Astrocyte of the cerebellum (primary cell): ENCODE measurements around the gene RCOR1.

Experiments used
- DNase-seq: peaks from one replicate; pipeline ENCODE4 v3.0.0-alpha.2; 2011; ENCODE audit warnings: low read depth
- H3K4me3 ChIP-seq: 2 replicates; pipeline ENCODE4 v1.5.1; 2011; ENCODE audit warnings: mild to moderate bottlenecking, low read depth, low read length, moderate library complexity
- CTCF ChIP-seq: IDR thresholded peaks from 2 replicates; pipeline ENCODE4 v1.5.1; 2012; ENCODE audit warnings: low read length, low read depth, moderate library complexity, mild to moderate bottlenecking; ENCODE audit errors: missing control alignments
- in situ Hi-C: cut with HindIII; loops from 2 replicates; pipeline ENCODE4 v1.10.0; 2017; ENCODE audit warnings: low sequenced_read_pairs

Gene RCOR1

DNA sequence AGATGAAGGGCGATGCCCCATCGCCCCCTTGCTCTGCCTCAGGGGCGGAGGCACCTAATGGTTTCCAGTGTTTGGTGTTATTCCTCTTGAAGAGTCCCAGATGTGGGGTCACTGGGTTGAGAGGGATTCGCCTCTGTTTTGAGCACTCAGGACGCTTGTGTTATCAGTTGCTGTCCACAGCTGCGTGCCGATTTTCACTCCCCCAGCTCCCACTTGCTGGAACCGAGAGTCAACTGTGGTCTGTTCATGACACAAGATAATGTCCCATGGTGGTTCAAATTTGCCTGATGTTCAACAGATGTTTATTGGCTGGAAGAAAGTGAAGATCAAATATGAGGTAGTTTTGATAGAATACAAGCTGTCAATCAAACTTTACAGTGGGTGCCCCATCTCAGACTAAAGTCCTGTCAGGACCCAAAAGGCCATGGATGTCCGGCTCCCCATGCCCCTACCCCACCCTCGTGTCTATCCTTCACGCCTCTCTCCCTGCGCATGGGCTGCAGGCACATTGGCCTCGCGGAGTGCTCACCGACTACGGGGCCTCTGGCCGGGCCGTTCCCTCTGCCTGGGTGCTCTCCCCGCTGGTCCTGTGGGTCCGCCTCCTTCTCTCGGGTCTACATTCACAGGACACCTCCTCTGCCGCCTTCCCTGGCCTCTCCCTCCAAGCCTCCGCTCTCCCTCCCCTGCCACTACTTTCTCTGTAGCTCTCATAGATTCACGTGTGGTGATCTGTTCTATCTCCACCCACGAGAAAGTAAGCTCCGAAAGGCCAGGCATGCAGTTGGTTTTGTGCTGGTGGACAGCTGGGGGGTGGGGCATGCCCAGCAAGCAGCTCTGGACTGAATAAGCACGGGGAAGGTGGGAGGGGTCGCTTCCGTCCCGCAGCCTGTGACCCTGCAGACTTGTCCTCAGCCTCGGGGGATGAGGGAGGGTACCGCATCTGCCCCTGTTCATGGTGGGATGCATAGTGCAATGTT lies 178.0 kb downstream of the RCOR1 start:
- no peak for DNase-seq
- in situ Hi-C loops: no loop called here
- no peak overlapping the region for H3K4me3 ChIP-seq
- no peak for TF ChIP-seq CTCF

- no peak for DNase-seq
- H3K4me3 ChIP-seq: no peak overlapping the region
- TF ChIP-seq CTCF: no peak
- in situ Hi-C loops: no loop called here
Observed at GRCh38 chr14:102771144-102771543, 178.7 kb downstream of the RCOR1 start.

GRCh38 chr14:102772781-102773570 lies 180.5 kb downstream of the RCOR1 start:
- peak; percentile 32 for TF ChIP-seq CTCF
- H3K4me3 ChIP-seq: no peak overlapping the region
- no peak for DNase-seq
- in situ Hi-C loops: no loop called here

- peak; percentile 69 for DNase-seq
- in situ Hi-C loops: no loop called here
- H3K4me3 ChIP-seq: no peak overlapping the region
- peak; percentile 93 for TF ChIP-seq CTCF
Observed at GRCh38 chr14:102774391-102775153, 182.1 kb downstream of the RCOR1 start.

DNA sequence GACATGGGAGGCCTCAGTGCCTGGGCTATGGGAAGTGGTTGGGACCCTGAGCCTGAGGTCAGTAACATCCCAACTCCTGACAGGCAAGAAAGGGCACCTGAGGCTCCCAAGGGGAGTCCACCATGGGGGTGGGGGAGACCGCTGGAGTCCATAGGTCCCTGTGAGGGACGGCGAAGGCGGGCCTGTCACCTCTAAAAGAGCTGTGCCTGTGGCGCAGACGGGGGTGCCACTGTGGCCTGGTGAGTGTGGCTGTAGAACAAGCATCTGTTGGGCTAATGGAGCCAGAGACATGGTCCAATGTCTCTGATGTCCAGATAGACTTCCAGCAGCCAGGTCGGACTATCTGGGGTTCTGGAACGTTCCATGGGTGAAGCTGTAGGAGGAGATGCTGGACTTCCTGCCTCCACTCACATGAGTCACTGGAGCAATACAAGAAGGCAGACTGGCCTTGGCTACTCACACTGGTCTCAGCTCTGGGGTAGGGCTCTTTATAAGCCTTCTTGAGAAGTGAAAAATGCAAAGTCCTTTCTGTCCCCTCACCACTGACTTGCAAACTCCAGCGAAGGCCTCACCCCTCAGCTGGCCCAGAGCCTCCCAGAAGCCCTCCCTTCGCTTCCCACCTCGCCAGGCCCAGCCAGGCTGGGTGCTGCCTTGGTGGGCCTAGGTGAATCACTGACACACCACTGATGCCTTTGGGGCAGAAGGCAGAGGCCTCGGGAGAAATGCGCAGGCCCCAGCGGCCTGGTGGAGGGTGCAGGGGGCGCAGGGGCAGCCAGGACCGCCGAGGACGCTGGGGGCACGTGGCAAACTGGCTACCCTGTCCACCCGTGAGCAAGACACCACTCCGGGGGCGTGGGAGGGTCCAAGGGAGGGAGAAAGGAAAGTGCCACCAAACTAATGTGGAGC lies 183.7 kb downstream of the RCOR1 start:
- in situ Hi-C loops: no loop called here

More for the DNA sequence above, 183.7 kb downstream of the RCOR1 start:
- no peak for TF ChIP-seq CTCF
- DNase-seq: peak; percentile 19
- no peak overlapping the region for H3K4me3 ChIP-seq
